Measurements from ENCODE around the gene HMGB2. TPM values are rescaled to one million over a fixed set of nuclear protein-coding genes. Genes with fewer than 3 reads are reported as not detected.

The HMGB2 gene
- total and polyA plus RNA-seq, 2 donors (not counting 3 experiments of a cell fraction or from before 2014, with no cell fraction given) = 45.9 to 233 TPM

- Histone ChIP-seq H3K36me3 (ENCODE audit: control insufficient read depth in 2 of 2, extremely low read depth in 1 of 2, insufficient read depth in 2 of 2, low read length in 2 of 2) (no peaks in the 10 kb centered on the region), H3K9me1 (replicated peaks; ENCODE audit: control insufficient read depth, extremely low read depth, insufficient read depth, low read length) (no peaks in the 10 kb centered on the region), H4K20me1 (replicated peaks; ENCODE audit: control insufficient read depth, extremely low read depth, insufficient read depth, low read length) (no peaks in the 10 kb centered on the region), H3K79me2 (ENCODE audit: control insufficient read depth, insufficient read depth, low read length) (peaks cover 27% of the 10 kb centered on the region), H3K4me1 (ENCODE audit: control insufficient read depth, extremely low read depth, insufficient read depth, low read length) (peaks cover 24% of the 10 kb centered on the region), H3K27ac (ENCODE audit: insufficient read depth, low read depth, low read length) (peak overlapping the region; percentile 93), H3K9me3 (replicated peaks; ENCODE audit: control insufficient read depth, insufficient read depth, low read length) (no peaks in the 10 kb centered on the region), H3K4me2 (ENCODE audit: insufficient read depth, low read length) (peak overlapping the region; percentile 99), H2AFZ (ENCODE audit: low read depth, low read length) (peak overlapping the region; percentile 90), H3K9ac (replicated peaks; ENCODE audit: extremely low read depth, insufficient read depth, low read length) (peak overlapping the region; percentile 98), H3K27me3 (ENCODE audit: control insufficient read depth in 2 of 2, insufficient read depth in 2 of 2, low read length in 2 of 2) (no peaks in the 10 kb centered on the region), H3K4me3 (replicated peaks in 1 of 3; ENCODE audit: insufficient read depth in 1 of 3, low read depth in 1 of 3, low read length in 3 of 3) (peak overlapping the region; percentile 87 to 99 (median 91))
- FAIRE-seq (no peak), DNase-seq (ENCODE audit: low read depth, low spot score) (no peak)
- POLR2A ChIA-PET = interaction anchor here (0.7 to 6.1 kb wide), 6 partner anchors 36 to 310 kb away, joined by 3 to 127 read pairs (median 4); partner anchors contain the start of gene HMGB2
- dilution Hi-C loops (cut with MboI; ENCODE audit: extremely low pct_ligation_motif_present, low sequenced_read_pairs) = no loop called here
- TF ChIP-seq CTCF (IDR thresholded peaks at IDR 0.05; ENCODE audit: extremely low read depth in 1 of 2, insufficient read depth in 1 of 2, low read depth in 1 of 2, low read length in 2 of 2) (no peak), MYC (IDR thresholded peaks at IDR 0.05; ENCODE audit: low read depth, low read length) (no peak), POLR2A (IDR thresholded peaks at IDR 0.05; ENCODE audit: low read depth, low read length) (no peak), FOS (IDR thresholded peaks at IDR 0.05; ENCODE audit: borderline replicate concordance, insufficient read depth, low read length) (no peak), POLR2AphosphoS5 (IDR thresholded peaks at IDR 0.05; ENCODE audit: insufficient read depth, low read depth, low read length) (no peak)
- CTCF ChIA-PET = interaction anchor here (0.6 to 4.3 kb wide), 15 partner anchors 8 to 356 kb away, joined by 3 to 37 read pairs (median 5); no protein-coding TSS in a partner anchor
- intact Hi-C loops (cut with micrococcal nuclease) = loop anchor here (1.0 to 5.0 kb wide), 6 partner anchors 36 to 358 kb away; partner anchors contain the start of genes GALNT7 and HMGB2
- BruUV-seq (replicated peaks) = TSS peak; percentile 38
Observed at GRCh38 chr4:173370130-173370476, 35.9 kb upstream of the HMGB2 start.

DNA sequence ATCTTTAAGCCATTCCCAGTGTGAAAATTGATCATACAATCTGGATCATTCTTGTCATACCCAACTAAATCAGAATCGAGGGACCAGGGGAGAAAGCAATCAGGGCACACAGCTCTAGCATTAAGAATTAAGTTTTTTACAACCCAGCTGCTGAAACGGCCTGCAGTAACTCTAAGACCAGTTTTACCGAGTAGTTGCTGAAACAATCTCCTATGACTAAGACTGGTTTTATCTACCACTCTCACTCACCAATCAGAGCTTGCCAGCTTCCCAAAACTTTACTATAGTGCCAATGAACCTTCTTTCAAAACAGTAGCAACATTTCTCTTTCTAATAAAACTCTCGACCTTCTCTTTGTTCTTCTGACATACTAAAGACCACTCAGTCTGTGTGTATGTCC, 33.8 kb upstream of the HMGB2 start:
- peaks cover 16% of the 10 kb centered on the region for H3K79me2 ChIP-seq (ENCODE audit: control insufficient read depth, insufficient read depth, low read length)
- no peaks in the 10 kb centered on the region for H3K9me1 ChIP-seq (replicated peaks; ENCODE audit: control insufficient read depth, extremely low read depth, insufficient read depth, low read length)
- no peaks in the 10 kb centered on the region for H4K20me1 ChIP-seq (replicated peaks; ENCODE audit: control insufficient read depth, extremely low read depth, insufficient read depth, low read length)
- H3K36me3 ChIP-seq (ENCODE audit: control insufficient read depth in 2 of 2, extremely low read depth in 1 of 2, insufficient read depth in 2 of 2, low read length in 2 of 2) = no peaks in the 10 kb centered on the region
- DNase-seq (ENCODE audit: low read depth, low spot score) (peak; percentile 24), FAIRE-seq (no peak)
- ChIA-PET CTCF (interaction anchor here (0.7 to 1.5 kb wide), 10 partner anchors 9 to 354 kb away, joined by 3 to 12 read pairs (median 4); no protein-coding TSS in a partner anchor), POLR2A (interaction anchor here (6.1 kb wide), 1 partner anchor 34 kb away, joined by 127 read pairs; the partner anchor contains the start of gene HMGB2)
- dilution Hi-C loops (cut with MboI; ENCODE audit: extremely low pct_ligation_motif_present, low sequenced_read_pairs) (no loop called here), intact Hi-C loops (cut with micrococcal nuclease) (no loop called here)
- H2AFZ ChIP-seq (ENCODE audit: low read depth, low read length) = no peak overlapping the region
- no peak overlapping the region for H3K9ac ChIP-seq (replicated peaks; ENCODE audit: extremely low read depth, insufficient read depth, low read length)
- peak overlapping the region; percentile 83 for H3K4me2 ChIP-seq (ENCODE audit: insufficient read depth, low read length)
- no peak for TF ChIP-seq CTCF (IDR thresholded peaks at IDR 0.05; ENCODE audit: extremely low read depth in 1 of 2, insufficient read depth in 1 of 2, low read depth in 1 of 2, low read length in 2 of 2)
- TF ChIP-seq EZH2 (IDR thresholded peaks at IDR 0.05; ENCODE audit: borderline replicate concordance, low read depth, low read length, severe bottlenecking) = no peak
- TF ChIP-seq MYC (IDR thresholded peaks at IDR 0.05; ENCODE audit: low read depth, low read length) = no peak
- no peak for TF ChIP-seq POLR2A (IDR thresholded peaks at IDR 0.05; ENCODE audit: low read depth, low read length)
- no peak for TF ChIP-seq POLR2AphosphoS5 (IDR thresholded peaks at IDR 0.05; ENCODE audit: insufficient read depth, low read depth, low read length)
- no peak for TF ChIP-seq GATA2 (IDR thresholded peaks at IDR 0.05; ENCODE audit: insufficient read depth, insufficient read length, low read depth, low read length)
- TF ChIP-seq JUN (IDR thresholded peaks at IDR 0.05; ENCODE audit: borderline replicate concordance, insufficient read depth, insufficient read length, low read depth) = no peak
- TF ChIP-seq, protein P1, sequence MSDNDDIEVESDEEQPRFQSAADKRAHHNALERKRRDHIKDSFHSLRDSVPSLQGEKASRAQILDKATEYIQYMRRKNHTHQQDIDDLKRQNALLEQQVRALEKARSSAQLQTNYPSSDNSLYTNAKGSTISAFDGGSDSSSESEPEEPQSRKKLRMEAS (IDR thresholded peaks at IDR 0.05; ENCODE audit: insufficient read depth, insufficient read length) = no peak
- TF ChIP-seq FOS (IDR thresholded peaks at IDR 0.05; ENCODE audit: borderline replicate concordance, insufficient read depth, low read length) = no peak
- BruUV-seq (replicated peaks) = no TSS peak
- peaks cover 19% of the 10 kb centered on the region for H3K4me1 ChIP-seq (ENCODE audit: control insufficient read depth, extremely low read depth, insufficient read depth, low read length)
- no peaks in the 10 kb centered on the region for H3K27me3 ChIP-seq (ENCODE audit: control insufficient read depth in 2 of 2, insufficient read depth in 2 of 2, low read length in 2 of 2)
- H3K27ac ChIP-seq (ENCODE audit: insufficient read depth, low read depth, low read length) = peak overlapping the region; percentile 59
- no peaks in the 10 kb centered on the region for H3K9me3 ChIP-seq (replicated peaks; ENCODE audit: control insufficient read depth, insufficient read depth, low read length)
- H3K4me3 ChIP-seq (replicated peaks in 1 of 3; ENCODE audit: insufficient read depth in 1 of 3, low read depth in 1 of 3, low read length in 3 of 3) = peak overlapping the region in 1 of 3 experiments; percentile 15

Measured in endothelial cell of umbilical vein (primary cell).